Duodenal mucosa (tissue), 2 donors: ENCODE results near the gene MAS1.

Experiments used
- H3K27ac ChIP-seq: one replicate; pipeline ENCODE4 v1.7.0; 2013; ENCODE audit warnings: low read depth, low read length
- H3K27me3 ChIP-seq, 2 donors: one replicate each; pipeline ENCODE4 v1.7.0; 2013; ENCODE audit warnings: low read length in 2 of 2, control low read depth in 1 of 2; ENCODE audit not compliant: insufficient read depth in 2 of 2, control insufficient read depth in 1 of 2
- H3K36me3 ChIP-seq, 2 donors: one replicate each; pipeline ENCODE4 v1.7.0; 2013; ENCODE audit warnings: low read length in 2 of 2, control low read depth in 1 of 2; ENCODE audit not compliant: insufficient read depth in 2 of 2, control insufficient read depth in 1 of 2
- H3K4me1 ChIP-seq, 2 donors: one replicate each; pipeline ENCODE4 v1.7.0; 2013; ENCODE audit warnings: low read length in 2 of 2, control low read depth in 1 of 2; ENCODE audit not compliant: insufficient read depth in 2 of 2, control insufficient read depth in 1 of 2
- H3K4me3 ChIP-seq, 2 donors: one replicate each; pipeline ENCODE4 v1.7.0; 2013; ENCODE audit warnings: low read length in 2 of 2, low read depth in 1 of 2
- H3K9ac ChIP-seq, 2 donors: one replicate each; pipeline ENCODE4 v1.7.0; 2013; ENCODE audit warnings: low read length in 2 of 2, low read depth in 1 of 2
- H3K9me3 ChIP-seq, 2 donors: one replicate each; pipeline ENCODE4 v1.7.0; 2013; ENCODE audit warnings: low read length in 2 of 2, control low read depth in 1 of 2; ENCODE audit not compliant: control insufficient read depth in 1 of 2

Gene MAS1

DNA sequence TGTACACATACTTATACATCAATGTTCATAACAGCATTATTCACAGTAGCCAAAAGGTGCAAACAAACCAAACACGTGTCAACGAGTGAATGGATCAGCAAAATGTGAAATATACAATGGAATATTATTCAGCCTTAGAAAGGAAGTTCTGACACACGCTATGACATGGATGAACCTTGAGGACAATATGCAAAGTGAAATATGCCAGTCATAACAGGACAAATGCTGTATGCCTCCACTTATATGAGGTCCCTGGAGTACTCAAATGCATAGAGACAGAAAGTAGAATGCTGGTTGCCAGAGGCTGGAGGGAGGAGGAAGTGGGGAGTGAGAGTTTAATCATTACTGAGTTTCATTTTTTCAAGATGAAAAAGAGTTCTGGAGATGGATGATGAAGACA, 40.3 kb downstream of the MAS1 start:
- H3K36me3 ChIP-seq: no peaks in the 10 kb centered on the region
- no peak overlapping the region for H3K4me3 ChIP-seq
- H3K4me1 ChIP-seq: peaks cover 0 to 9% of the 10 kb centered on the region in 2 donors
- H3K27ac ChIP-seq: no peak overlapping the region
- no peak overlapping the region for H3K9ac ChIP-seq
- H3K9me3 ChIP-seq: no peaks in the 10 kb centered on the region
- H3K27me3 ChIP-seq: no peaks in the 10 kb centered on the region

DNA sequence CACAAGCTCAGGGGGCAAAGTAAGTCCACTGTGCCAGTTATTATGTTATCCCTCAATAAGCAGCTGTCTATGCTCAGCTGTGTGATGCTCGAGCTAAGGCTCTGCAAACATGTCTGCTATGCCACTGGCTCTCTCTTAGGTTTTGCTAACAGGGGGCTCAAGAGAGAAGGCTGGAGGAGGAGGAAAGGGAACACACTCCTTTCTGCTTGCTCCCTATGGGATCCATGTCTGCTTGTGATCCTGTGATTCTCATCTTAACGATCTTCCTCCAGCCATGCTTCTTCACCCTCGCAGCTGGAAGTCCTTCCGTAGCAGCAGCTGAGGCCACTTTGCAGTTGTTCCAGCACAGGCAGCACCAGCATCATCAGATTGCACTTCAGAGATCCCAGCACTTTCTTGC, 41.1 kb downstream of the MAS1 start:
- Histone ChIP-seq H3K4me3 (no peak overlapping the region), H3K9ac (no peak overlapping the region), H3K9me3 (no peaks in the 10 kb centered on the region), H3K36me3 (no peaks in the 10 kb centered on the region), H3K27me3 (no peaks in the 10 kb centered on the region), H3K27ac (no peak overlapping the region), H3K4me1 (peaks cover 0 to 9% of the 10 kb centered on the region in 2 donors)

DNA sequence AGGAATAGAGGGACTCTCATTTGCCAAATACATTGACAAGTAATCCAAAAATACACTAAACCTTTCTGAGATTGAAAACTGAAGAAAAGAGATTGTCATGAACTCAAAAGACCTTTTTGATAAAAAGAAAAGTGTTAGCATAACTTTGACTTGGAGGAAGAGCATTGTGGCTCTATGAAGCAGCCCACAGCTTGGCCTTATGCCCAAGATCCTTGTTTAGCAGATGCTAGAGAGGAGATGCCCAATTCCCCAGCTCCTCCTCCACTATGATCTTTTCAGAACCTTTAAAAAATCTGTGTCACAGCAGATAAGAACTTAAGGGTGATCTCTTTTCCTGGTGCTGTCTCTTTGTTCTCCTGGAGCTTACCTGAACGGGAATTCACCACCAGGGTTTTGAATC, 42.3 kb downstream of the MAS1 start:
- Histone ChIP-seq H3K4me1 (peaks cover 0 to 9% of the 10 kb centered on the region in 2 donors), H3K36me3 (no peaks in the 10 kb centered on the region), H3K9me3 (no peaks in the 10 kb centered on the region), H3K4me3 (no peak overlapping the region), H3K27me3 (no peaks in the 10 kb centered on the region), H3K27ac (no peak overlapping the region), H3K9ac (no peak overlapping the region)

DNA sequence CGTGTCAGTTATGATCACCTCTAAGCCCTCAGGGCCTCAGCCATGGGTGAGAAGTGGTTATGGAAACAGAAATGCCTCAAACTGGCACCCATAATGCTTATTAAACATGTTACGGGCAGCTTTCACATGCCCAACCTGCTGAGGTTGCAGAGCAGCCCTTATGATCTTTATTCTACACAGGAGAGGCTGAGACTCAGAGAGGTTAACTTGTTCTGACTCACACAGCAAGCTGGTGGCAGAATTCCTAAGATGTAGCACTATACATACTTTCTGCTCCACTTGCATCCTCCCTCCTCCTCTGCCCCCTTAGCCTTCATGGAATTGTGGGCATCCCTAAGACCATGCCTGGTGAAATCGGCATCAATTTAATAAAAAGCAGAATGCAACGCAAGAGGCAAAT, 43.4 kb downstream of the MAS1 start:
- Histone ChIP-seq H3K36me3 (no peaks in the 10 kb centered on the region), H3K27ac (no peak overlapping the region), H3K27me3 (no peaks in the 10 kb centered on the region), H3K9ac (no peak overlapping the region), H3K4me3 (no peak overlapping the region), H3K4me1 (peaks cover 0 to 8% of the 10 kb centered on the region in 2 donors), H3K9me3 (no peaks in the 10 kb centered on the region)

DNA sequence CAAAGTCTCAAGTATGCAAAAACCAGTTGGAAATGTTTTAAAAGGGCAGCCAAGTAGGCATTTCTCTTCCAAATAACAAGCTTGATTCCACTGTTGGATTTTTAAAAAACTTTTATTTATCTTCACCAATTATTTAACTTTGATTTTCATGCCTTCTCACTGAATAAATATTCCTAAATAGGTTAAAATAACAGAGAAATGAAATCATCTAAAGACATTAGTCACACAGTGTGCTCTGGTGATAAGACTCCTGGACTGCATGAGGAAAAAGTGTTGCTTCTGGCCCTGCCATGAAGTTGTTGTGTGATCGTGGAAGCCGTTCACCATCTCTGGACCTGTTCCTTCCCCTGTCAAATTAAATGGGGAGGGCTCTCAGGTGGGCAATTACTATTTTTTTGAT, 44.3 kb downstream of the MAS1 start:
- no peak overlapping the region for H3K27ac ChIP-seq
- no peak overlapping the region for H3K9ac ChIP-seq
- no peaks in the 10 kb centered on the region for H3K9me3 ChIP-seq
- no peak overlapping the region for H3K4me3 ChIP-seq
- no peaks in the 10 kb centered on the region for H3K27me3 ChIP-seq
- H3K4me1 ChIP-seq: no peaks in the 10 kb centered on the region
- H3K36me3 ChIP-seq: no peaks in the 10 kb centered on the region

DNA sequence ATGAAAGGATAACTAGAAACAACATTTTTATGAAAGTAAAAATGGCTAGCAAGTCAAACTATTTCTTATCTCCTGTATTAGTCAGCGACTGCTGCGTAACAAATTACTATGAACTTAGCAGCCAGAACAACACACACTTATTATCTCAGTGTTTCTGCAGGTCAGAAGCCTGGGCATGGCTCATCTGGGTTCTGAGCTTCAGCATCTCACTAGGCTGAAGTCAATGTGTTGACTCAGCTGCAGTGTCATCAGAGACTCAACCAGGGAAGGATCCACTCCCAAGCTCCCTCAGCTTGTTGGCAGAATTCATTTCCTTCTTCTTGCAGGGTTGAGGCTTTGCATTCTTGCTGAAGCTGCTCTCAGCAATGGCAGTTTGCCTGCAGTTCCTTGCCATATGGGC, 44.8 kb downstream of the MAS1 start:
- no peak overlapping the region for H3K4me3 ChIP-seq
- H3K36me3 ChIP-seq: no peaks in the 10 kb centered on the region
- H3K4me1 ChIP-seq: no peaks in the 10 kb centered on the region
- H3K9ac ChIP-seq: no peak overlapping the region
- no peak overlapping the region for H3K27ac ChIP-seq
- H3K27me3 ChIP-seq: no peaks in the 10 kb centered on the region
- no peaks in the 10 kb centered on the region for H3K9me3 ChIP-seq

DNA sequence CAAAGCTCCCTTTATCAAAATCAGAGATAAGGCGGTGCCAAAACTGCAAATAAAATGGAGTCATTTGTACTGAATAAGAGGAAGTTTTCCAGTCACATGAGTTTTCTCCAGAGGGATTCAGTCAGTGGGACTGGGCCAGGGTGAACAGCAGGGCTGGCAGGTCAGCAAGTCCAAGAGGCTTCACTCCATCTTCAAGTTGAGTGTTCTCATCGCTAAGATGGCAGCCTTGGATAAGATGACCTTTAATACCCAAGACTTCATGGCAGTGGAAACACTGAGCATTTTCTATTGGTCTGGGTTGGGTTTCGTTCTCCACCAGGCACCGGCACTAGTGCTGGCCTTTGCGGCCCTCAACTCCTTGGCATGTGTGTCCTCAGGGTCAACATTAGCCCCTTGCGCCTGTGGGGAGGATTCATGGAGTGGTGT, 48.8 kb downstream of the MAS1 start:
- Histone ChIP-seq H3K9me3 (peaks cover 9 to 12% of the 10 kb centered on the region in 2 donors), H3K9ac (no peak overlapping the region), H3K27ac (no peak overlapping the region), H3K27me3 (peaks cover 0 to 5% of the 10 kb centered on the region in 2 donors), H3K4me1 (no peaks in the 10 kb centered on the region), H3K36me3 (no peaks in the 10 kb centered on the region), H3K4me3 (no peak overlapping the region)
